HG03280 (cell line): ENCODE data around the gene ZCWPW2.

ENCODE experiments used
- ATAC-seq: cut with Tn5 transposase; IDR thresholded peaks from one replicate; pipeline ENCODE4 v1.9.1; 2021; ENCODE audit warnings: mild to moderate bottlenecking, moderate library complexity; ENCODE audit not compliant: unreplicated experiment

Gene ZCWPW2

GRCh38 chr3:28575100-28575745, 226.7 kb downstream of the ZCWPW2 start:
- no peak for ATAC-seq
